ENCODE measurements around the gene YBX2. TPM values are rescaled to one million over a fixed set of nuclear protein-coding genes. Genes with fewer than 3 reads are reported as not detected.

The YBX2 gene
- total RNA-seq, 1 donor from 2014 or later: 7.0 TPM

- no peaks in the 10 kb centered on the region for H3K27me3 Mint-ChIP-seq
These were observed 42.7 kb downstream of the YBX2 start, which contains the start of gene CTDNEP1 for GRCh38 chr17:7251661-7252175. Gene CTDNEP1 (minus strand): TSS chr17:7251734. CDS start chr17:7251296, 438 bp downstream.

GRCh38 chr17:7250695-7251627 lies 43.5 kb downstream of the YBX2 start:
- Mint-ChIP-seq H3K27ac (peak overlapping the region; percentile 92), H3K4me3 (peak overlapping the region; percentile 97), H3K27me3 (no peaks in the 10 kb centered on the region), H3K9me3 (no peaks in the 10 kb centered on the region), H3K36me3 (peaks cover 22% of the 10 kb centered on the region), H3K4me1 (ENCODE audit: unreplicated experiment) (peaks cover 37% of the 10 kb centered on the region)
- DNase-seq (ENCODE audit: extremely low spot score, unreplicated experiment): no peak
- no peak for TF ChIP-seq CTCF (conservative IDR thresholded peaks at IDR 0.05)

More at GRCh38 chr17:7251661-7252175, 42.7 kb downstream of the YBX2 start, which contains the start of gene CTDNEP1:
- DNase-seq (ENCODE audit: extremely low spot score, unreplicated experiment): peak; percentile 100
- Mint-ChIP-seq H3K9me3 (no peaks in the 10 kb centered on the region), H3K4me3 (peak within 1 kb of the TSS; percentile 97), H3K27ac (peak within 1 kb of the TSS; percentile 100), H3K36me3 (peaks cover 20% of the 10 kb centered on the region), H3K4me1 (ENCODE audit: unreplicated experiment) (peaks cover 30% of the 10 kb centered on the region)
- no peak for TF ChIP-seq CTCF (conservative IDR thresholded peaks at IDR 0.05)

- no peak for TF ChIP-seq CTCF (conservative IDR thresholded peaks at IDR 0.05)
These were observed 44.6 kb downstream of the YBX2 start for GRCh38 chr17:7249830-7250229.

GRCh38 chr17:7249214-7249613 lies 45.2 kb downstream of the YBX2 start:
- peak overlapping the region; percentile 73 for H3K27ac Mint-ChIP-seq
- peaks cover 22% of the 10 kb centered on the region for H3K36me3 Mint-ChIP-seq

More at GRCh38 chr17:7249830-7250229, 44.6 kb downstream of the YBX2 start:
- peaks cover 37% of the 10 kb centered on the region for H3K4me1 Mint-ChIP-seq (ENCODE audit: unreplicated experiment)
- peak overlapping the region; percentile 10 for H3K27ac Mint-ChIP-seq
- H3K27me3 Mint-ChIP-seq: no peaks in the 10 kb centered on the region
- peaks cover 23% of the 10 kb centered on the region for H3K36me3 Mint-ChIP-seq
- H3K4me3 Mint-ChIP-seq: peak overlapping the region; percentile 97
- no peak for DNase-seq (ENCODE audit: extremely low spot score, unreplicated experiment)
- no peaks in the 10 kb centered on the region for H3K9me3 Mint-ChIP-seq

GRCh38 chr17:7248796-7249195 lies 45.6 kb downstream of the YBX2 start:
- peak overlapping the region; percentile 73 for H3K27ac Mint-ChIP-seq
- H3K27me3 Mint-ChIP-seq: no peaks in the 10 kb centered on the region
- H3K4me1 Mint-ChIP-seq (ENCODE audit: unreplicated experiment): peaks cover 37% of the 10 kb centered on the region
- TF ChIP-seq CTCF (conservative IDR thresholded peaks at IDR 0.05): no peak
- peak overlapping the region; percentile 97 for H3K4me3 Mint-ChIP-seq
- no peak for DNase-seq (ENCODE audit: extremely low spot score, unreplicated experiment)
- H3K9me3 Mint-ChIP-seq: no peaks in the 10 kb centered on the region
- peaks cover 22% of the 10 kb centered on the region for H3K36me3 Mint-ChIP-seq

More at GRCh38 chr17:7249214-7249613, 45.2 kb downstream of the YBX2 start:
- Mint-ChIP-seq H3K4me3 (peak overlapping the region; percentile 97), H3K27me3 (no peaks in the 10 kb centered on the region), H3K9me3 (no peaks in the 10 kb centered on the region), H3K4me1 (ENCODE audit: unreplicated experiment) (peaks cover 37% of the 10 kb centered on the region)
- DNase-seq (ENCODE audit: extremely low spot score, unreplicated experiment): no peak
- no peak for TF ChIP-seq CTCF (conservative IDR thresholded peaks at IDR 0.05)

All from type B pancreatic cell (in vitro differentiated cells).